GM21619 (cell line): ENCODE results near the gene CYTH3.
"Not testable (repeated sequence)": the region's sequence is repeated elsewhere in the genome, so short reads cannot be mapped to it uniquely, and the experiment has no call there.

ENCODE experiments used
- ATAC-seq: cut with Tn5 transposase; IDR thresholded peaks from one replicate; pipeline ENCODE4 v1.9.1; 2021; ENCODE audit not compliant: unreplicated experiment

The CYTH3 gene

DNA sequence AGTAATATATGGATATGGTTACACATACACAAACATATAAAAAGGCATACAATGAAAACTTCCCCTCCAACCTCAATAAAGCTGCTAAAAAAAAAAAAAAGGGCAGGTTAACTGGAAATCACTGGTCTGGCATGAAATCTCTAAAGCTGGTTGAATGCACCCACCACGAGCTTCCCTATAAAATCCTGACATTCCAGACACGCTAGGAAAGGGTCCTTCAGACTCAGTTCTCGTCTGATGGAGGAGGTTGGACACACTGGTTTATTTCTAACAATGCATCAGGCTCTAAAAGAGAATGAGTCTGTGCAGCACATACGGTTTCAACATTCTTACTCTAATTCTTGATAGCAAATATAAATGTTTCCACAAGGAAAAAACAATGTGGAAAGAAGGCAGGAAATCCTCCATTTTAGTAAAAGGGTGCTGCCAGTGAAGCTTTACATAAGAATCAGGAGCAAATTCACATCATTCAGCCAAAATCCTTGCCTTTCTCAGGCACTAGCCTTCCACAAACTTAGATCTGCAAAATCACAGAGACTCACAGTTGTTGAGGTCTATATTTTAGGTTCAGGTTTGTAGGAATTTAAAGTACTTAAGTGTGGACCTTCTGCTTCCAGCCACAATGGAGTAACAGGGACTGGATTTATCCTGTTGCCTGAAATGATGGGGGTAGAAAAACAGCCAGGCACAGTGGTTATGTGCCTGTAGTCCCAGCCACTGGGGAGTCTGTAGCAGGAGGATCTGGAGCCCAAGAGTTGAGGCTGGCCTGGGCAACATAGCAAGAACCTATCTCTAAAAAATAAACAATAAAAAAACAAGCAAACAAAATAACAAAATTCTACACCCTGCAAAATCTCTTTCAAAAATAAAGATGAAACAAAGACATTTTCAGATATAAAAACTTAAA lies 73.5 kb downstream of the CYTH3 start:
- ATAC-seq: no peak

DNA sequence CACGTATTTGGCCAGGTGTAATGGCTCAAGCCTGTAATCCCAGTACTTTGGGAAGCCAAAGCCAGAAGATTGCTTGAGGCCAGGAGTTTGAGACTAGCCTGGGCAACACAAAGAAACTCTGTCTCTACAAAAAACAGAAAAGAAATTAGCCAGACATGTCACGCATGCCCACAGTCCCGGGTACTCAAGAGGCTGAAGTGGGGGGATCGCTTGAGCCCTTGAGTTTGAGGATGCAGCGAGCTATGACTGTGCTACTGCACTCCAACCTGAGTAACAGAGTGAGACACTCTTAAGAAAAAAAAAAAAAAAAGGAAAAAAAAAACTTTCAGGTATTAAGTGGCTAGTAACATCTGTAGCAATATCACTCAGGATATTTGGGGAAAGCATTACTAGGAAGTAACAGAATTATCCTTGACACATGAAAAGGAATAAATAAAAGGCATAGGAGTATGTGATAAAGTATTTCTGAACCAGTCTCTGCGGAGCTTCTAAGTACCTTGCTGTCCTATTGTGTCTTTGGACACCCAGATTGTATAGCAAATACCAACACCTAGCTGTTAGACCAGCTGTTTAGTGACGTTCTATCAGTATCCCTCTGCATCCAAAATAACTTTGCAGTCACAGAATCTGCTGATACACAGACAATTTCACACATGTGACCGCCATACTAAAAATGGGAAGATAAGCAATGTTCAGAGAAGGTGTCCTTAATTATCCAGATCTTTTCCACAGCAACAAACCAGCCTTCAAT lies 74.4 kb downstream of the CYTH3 start:
- ATAC-seq: no peak

DNA sequence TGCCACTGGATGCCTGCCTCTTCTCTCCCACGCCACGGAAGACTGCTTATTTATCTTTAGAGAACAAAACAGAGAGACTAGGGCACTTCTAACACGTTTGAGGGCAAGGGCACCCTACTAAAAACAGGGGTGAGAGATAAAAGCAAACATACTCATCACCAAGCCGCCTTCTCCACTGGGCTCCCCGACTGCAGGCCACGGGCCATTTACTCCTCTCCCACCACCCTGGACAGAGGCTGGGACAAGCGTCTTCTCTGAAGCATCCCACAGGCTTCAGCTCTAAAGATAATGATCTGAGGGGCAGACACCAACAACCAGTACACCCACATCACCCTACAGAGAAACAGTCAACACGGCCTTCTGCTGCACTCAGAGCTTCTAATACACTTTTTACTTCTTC lies 78.7 kb downstream of the CYTH3 start:
- no peak for ATAC-seq

DNA sequence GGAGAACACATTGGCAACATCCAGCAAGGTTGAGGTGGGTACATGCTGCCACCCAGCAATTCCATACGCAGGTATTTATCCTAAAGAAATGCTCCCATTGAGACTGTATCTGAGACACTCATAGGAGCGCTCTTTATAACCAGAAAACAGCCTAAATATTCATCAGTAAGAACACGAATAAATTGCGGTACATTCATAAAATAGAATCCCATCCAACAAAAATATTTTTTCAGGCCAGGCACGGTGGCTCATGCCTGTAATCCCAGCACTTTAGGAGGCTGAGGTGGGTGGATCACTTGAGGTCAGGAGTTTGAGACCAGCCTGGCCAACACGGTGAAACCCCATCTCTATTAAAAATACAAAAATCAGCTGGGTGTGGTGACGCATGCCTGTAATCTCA lies 81.9 kb downstream of the CYTH3 start:
- ATAC-seq: not testable (repeated sequence)

DNA sequence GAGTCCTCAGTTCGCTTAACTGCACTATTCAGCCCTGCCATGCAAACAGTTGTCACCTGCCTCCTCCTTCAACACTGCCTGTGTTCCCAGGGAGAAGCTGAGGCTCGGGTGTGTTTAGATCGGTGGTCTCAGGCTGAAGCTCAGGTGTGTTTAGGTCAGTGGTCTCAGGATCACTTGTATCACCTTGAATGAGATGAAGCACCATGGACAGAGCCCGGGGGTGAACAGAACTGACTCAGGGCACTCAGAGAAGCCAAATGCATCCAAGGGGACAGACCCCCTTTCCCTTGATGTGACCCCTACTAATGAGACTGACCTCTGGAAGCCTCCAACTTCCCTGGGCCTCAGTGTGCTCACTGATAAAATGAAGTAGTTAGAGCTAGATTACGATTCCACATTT lies 84.0 kb downstream of the CYTH3 start:
- no peak for ATAC-seq

DNA sequence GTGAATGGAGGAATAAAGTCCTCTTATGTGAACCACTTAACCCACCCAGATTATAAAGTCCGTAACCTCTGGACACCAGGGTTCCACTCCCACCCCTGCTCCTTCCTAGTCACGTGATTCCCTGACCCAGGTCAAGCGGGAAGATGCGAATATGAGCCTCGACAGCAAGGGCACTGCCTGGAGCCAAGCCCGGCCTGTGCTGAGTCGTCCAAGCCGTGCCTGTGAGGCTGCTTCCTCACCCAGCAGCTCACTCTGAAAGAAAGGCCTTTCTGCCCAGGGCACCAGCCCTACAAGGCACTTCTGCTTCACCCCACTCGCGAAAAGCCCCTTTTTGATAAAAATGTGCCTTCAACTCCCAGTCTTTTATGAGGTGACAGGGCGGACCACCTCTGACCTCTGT lies 85.8 kb downstream of the CYTH3 start:
- ATAC-seq: no peak

DNA sequence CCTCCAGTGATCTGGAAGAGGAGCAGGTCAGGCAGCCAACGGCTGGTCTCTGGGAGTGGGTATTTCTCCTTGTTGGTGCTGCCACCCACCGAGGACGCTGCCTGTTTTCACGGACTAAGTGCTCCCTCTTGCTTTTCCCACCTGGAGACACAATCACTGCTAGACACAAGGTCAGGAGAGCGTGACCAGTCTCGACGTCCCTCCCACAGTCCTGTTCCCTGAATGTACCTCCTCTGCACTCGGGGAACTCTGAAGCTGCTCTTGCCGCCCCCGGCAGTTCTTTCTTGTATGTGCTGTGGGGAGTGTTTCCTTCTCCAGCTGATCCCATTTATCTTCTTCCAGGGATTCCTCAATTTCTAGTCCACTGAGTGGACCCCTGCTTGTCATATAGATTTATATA lies 89.4 kb downstream of the CYTH3 start:
- ATAC-seq: no peak

DNA sequence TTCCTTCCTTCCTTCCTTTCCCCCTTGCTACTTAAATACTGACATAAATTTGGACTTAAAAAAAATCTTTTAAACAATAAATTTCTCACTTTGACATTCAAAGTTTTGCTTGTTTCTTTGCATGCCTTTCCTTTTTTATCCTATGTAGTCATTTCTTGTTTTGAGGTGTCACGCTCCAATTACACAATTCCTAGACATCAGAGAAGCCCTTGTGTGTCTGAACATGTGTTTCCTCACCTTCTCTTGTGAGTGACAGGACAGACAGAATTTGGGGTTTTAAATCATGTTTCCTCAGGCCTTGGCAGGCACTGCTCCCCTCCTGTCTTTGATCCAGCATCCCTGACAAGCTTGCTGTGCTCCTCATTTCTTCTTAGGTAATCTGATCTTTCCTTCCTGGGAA lies 91.3 kb downstream of the CYTH3 start:
- no peak for ATAC-seq

DNA sequence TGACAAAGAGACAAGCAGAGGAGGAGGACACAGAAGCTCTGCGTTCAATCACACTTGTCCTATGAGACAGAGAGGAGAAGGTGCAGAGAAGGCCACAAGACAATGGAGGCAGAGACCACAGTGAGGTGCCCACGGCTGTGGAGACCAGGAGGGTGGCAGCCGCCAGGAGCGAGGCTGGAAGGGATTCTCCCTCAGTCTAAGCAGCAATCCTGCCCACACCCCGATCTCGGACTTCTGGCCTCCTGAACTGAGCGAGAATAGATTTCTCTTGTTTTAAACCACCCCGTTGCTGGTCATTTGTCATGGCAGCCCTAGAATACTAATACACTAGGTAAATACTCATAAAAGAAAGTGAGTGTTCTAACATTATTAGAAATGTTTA lies 92.1 kb downstream of the CYTH3 start:
- no peak for ATAC-seq

DNA sequence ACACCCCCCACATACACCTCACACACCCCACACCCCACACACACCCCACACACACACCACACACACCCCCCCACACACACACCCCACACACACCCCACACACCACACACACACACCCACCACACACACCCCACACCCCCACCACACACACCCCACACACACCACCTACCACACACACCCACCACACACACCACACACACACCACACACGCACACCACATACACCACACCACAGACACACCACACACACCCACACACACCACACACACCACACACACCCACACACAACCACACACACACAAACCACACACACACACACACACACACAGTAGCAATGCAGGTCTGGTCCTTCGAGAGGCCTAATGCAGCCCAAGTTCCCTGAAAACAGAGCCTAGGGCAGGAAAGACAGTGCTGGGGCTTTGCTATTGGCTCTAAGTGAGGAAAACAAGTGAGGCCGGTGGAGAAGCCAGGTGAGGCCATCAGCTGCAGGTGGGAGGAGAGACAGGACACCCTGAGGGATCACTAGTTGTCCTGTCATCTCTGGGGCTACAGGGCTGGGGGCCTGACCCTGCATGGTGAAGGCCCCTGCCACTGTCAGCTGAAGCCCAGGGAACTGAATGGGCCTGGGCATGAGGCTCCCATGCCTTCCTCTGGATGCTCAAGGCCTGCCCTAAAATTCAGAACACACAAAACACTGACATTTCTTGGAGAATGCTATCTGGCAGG lies 92.6 kb downstream of the CYTH3 start:
- ATAC-seq: no peak

DNA sequence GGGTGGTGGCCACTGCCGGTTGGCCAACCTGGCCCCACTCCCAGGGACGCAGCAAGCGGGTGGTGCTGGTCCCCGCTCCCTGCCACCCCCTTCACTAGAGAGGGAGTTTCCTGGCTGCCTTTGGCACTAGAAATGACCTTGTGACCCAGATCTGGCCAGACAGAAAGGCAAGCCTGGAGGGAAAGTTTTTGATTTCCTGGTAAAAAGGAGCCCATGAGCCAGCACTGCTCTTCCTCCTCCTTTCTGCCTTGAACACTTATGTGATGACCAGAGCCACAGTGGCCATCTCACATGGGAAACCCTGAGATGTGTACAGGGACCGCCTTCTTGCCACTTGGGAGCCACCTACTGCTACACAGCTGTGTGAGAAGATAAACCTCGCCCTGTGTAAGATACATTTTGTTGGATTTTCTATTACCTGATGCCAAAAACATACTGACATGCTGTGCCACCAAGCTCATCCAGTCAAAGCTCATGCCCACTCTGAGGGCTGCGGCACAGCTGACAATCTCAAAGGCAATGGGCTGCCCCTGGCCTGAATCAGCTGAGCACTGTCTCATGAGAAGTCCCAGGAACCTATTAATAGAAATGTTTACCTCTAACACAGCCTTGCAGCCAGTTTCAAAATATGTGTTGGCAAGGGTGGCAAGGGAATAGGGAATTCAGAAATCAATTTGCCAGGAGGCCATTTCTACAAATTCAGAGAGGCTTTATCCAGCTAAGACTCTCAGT lies 94.0 kb downstream of the CYTH3 start:
- no peak for ATAC-seq

DNA sequence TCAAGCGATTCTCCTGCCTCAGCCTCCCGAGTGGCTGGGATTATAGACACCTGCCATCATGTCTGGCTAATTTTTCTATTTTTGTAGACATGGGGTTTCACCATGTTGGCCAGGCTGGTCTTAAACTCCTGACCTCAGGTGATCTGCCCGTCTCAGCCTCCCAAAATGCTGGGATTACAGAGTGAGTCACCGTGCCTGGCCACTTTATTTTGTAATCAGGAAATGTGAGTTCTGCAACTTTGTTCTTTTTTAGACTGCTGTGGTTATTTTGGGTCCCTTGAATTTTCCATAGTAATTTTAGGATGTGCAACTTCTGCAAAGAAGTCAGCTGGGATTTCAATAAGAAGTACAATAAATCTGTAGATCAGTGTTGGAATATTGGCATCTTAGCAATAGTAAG lies 96.8 kb downstream of the CYTH3 start:
- ATAC-seq: no peak

DNA sequence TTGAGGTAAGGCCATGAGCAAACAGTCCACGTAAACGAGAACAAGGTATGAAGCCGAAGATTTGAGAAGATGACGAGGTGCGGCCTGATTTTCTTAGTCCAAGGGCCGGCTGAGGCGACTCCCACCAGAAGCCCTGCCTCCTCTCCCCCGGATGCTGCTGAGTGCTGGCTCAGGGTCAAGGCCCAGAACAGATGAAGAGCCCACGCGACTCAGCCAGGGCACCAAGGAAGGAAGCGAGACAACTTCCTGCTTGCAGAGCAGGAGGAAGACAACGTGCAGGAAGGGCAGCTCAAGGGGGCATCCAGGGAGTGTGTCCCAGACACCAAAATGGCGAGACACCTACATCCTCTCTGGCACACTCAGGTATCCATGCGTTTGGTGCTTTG lies 99.5 kb downstream of the CYTH3 start:
- no peak for ATAC-seq

DNA sequence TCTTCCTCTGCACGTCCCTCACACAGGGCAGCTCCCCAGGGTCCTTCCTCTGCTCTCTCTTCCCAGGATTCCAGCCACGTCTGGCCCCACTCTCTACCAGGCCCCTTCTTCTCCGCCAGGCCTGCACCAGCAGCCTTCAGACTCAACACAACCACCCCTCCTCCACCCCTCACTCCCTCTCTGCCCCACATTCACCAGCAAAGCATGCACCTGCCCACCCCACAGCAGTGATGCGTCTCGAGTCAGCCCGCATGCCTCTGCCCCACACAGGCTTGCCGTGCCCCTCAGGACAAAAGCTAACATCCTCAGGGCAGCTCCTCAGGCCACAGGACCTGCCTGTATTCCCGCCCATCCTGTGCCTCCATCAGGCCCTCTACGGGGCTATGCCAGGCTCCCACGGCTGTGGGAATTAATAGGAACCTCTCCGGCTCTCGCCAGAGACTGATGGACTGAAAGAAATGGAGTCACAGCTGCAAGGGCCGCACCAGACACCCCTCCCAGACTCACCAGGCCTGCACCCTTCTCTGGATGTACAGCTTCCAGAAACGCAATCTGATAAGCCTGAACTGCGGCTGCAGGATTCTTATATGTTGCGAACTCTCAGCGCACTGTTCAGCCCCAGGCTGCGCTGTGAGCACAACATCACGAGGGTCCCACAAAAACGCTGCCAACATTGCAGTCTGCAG lies 100.1 kb downstream of the CYTH3 start:
- ATAC-seq: no peak

DNA sequence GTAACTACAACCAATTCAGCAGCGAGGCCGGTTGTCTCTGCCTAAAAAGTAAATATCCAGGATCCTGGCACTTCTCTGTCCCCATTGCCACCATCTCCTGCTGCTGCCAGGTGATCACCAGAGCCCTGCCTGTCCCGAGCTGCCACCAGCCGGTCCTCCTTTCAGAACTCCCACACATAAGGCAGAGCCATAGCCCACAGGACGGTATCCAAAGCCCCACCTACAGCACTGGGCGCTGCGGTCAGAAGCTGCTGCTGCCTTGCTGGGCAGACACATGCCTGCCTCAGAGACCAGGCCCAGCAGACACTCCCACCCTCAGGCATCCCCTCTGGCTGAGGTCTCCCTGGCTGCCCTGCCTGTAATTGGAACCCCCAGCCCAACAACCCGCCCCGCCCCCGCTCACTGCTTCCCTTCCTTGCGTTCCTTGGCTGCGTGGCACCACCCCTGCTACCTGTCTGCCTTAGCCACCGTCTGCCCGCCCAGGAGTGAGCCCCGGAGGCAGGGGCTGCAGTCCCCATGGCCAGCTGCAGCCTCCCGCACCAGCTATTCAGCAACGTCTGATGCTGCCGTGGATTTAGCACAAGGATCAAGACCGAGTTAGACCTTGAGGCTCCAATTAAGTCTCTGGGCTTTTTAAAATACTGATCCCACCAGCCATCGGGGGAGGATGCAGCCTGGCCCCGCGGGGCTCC lies 100.7 kb downstream of the CYTH3 start:
- no peak for ATAC-seq

DNA sequence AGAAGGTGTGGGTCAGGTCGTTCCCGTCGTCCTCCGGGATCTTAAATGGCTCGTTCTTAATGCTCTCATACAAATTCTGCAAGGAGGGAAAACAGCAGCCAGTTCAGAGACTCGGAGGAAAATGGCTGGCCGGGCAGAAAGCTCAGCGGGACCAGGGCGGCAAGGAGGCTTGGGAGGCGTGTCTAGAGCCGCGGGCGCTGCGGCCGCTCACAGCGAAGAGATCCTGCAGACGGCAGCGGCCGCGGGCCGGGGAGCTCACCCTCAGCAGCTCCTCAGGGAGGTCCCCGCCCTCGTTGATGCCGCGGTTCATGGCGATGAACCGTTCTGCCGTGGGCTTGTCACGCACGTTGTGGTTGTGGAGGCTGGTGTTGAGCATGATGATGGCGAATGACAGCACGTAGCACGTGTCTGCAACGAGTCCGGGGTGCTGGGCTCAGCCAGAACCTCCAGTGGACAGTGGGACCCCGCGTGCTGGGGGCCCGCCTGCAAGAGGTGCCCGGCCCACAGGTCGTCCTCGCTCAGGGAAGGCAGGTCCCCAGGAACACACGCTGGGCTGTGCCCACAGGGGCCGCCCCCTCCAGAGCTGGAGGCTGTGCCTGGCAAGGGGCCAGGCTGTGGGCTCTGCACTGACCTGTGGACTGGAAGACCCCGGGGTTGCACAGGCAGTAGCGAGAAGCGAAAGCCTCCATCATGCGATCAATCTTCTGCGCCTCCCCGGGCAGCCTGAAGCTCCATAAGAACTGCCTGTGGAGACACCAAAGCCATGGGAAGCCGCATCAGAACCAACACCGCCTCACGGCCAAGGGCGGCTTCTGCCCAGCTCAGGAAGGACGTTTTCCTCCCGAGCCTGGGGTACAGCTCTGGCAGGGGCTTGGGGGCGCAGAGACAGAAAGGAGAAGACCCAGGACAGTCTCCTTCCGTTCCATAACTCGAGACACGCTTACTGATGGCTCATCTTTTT lies 101.6 kb downstream of the CYTH3 start:
- no peak for ATAC-seq

DNA sequence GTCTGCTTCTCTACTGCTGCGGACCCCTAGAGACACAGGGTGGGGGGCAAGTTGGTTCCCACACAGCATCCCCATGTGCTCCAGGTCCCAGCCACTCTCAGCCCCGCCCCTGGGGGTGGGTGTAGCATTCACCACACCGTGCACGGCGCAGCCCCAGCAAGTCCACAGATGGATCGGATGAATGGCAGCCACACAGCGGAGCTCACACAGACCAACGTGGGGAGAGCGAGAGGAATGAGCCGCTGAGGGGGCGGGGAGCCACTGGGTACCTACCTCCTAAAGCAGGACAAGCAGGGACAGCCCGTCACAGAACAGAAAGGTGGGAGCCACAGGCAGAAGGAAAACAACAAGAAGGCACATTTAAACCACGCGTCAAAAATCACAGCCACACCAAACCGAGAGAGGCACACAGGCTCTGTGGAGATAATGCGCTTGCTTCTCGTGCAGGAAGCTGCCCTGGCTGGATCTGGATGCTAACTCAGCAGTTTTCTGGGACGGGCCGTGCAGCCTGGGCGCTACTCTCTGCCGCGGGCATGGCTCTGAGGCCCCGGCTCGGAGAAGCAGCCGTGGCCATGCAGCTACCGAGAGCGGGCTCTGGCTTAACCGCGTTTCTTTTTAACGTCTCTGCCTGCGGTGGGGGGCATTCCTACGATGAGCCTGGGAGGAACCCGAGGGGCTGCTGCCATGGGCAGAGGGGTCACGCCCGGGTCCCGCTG lies 102.5 kb downstream of the CYTH3 start:
- no peak for ATAC-seq

DNA sequence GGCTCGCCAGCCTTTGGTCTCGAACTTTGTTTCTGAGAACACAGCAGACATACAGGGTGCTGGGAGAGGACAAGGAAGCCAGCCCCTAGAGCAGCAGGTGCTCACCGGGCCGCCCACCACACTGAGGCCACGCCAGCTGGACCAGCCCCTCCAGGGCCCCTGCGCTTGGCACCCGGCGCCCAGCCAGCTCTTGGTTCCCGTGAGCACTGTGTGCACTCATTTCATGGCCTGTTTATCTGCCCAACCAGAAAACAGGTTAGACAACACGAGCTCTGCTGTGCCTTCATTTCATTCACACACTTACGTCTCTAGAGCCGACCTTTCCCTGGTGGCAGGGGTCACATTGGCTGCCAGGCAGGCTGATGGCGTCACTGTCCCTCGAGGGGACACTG lies 104.0 kb downstream of the CYTH3 start:
- ATAC-seq: no peak
